AG08395 (cell line): Measurements from ENCODE around the gene TBX18.

Experiments used
- DNase-seq: peaks from one replicate; pipeline ENCODE4 v3.0.0; 2012; ENCODE audit warnings: mixed read lengths, low spot score

The TBX18 gene

DNA sequence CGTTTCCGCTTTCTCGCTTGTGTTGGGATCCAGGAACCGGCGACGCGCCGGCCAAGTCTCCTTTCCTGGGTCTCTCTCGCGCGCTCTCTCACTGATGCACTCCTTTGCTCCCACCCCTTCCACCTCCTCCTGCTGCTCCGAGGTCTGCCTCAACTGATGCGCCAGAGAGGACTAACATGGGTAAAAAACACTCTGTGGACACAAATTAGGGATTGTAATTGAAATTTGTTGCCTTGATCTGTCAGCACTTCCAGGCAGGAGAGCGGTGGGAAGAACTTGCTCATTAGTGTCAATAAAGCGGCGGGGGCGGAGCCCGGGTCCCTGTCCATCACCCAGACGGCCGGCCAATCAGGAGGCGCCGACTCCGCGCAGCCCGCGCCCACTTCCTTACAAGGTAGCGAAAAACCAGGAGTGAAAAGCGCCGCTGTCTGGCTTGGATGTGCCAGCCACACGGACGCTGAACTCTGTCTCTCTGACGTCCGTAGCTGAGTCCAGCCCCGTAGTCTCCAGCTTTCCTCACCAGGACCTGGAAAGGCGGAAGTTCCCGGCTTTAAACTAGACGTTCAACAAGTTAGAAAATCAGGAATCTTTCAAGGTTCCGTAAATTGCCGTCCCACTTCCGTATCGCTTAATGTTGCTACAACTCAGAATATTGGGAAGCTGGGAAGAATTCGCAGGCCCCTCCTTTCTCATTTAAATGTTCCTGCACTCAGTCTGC is at the start of gene TBX18:
Gene TBX18 (minus strand): TSS at position 267 of the 718 bp plus-strand sequence. CDS start 417 bp downstream, outside the sequence.
- DNase-seq, result peak; percentile 94

DNA sequence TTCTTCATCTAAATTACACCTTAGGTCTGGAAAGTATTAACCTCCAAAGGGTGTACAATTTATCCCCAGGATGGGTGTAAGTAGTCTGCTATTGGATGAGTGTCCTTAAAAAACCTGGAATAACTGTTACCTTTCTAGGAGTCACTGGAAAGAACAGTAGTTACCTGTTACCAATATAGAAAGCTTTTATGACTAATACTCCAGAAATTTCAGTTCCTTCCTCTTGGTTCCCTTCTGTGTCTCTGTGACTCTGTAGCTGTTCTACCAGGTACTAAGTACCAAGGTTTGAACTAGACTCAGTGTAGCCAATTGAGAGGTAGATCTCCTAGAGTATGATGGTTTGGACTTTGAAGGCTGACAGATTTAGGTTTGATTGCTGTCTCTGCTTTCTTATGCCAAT is 47.0 kb upstream of the TBX18 start:
- no peak for DNase-seq

DNA sequence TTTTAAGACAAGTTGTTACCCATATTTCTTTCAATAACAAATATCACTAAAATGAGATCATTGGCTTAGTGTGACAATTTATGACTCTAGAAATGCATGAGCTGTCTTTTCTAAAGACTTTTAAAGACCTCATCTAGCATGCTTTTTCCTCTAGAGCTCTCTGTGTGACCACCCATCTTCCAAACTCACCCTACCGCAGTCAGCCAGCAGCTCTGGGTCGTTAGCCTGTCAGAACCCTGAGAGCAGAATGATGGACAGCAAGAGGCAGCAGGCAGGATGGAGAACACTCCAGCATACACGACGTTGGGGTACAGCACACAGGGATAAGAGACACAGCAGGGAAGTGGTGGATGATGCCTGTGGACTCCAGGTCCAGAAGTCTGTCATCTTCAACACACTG is 45.1 kb upstream of the TBX18 start:
- no peak for DNase-seq

DNA sequence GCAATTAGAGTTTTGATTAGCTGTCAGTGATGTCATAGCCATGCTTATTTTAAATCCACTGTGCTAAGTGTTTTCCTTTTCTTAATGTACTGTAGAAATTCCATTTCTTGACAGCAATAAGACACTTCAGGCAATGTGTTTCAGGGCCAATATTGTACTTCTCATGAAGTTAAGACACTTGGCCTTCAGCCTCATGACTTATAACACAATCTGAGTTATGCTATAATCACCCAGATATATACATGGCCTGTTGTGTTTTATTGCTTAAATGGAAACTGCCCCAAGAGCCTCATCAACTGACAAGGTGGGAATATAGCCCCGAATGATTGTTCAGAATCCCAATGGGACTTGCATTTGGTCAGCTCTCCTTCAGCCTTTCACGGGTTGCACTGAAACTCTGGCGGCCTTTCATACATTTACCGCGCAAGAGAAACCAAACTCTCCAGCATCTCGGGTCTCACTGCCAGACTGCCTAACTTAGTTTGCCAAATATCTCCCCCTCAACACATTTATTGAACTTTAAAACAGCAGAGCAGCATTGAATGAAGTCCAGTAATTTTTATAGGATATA is 44.2 kb upstream of the TBX18 start:
- no peak for DNase-seq

DNA sequence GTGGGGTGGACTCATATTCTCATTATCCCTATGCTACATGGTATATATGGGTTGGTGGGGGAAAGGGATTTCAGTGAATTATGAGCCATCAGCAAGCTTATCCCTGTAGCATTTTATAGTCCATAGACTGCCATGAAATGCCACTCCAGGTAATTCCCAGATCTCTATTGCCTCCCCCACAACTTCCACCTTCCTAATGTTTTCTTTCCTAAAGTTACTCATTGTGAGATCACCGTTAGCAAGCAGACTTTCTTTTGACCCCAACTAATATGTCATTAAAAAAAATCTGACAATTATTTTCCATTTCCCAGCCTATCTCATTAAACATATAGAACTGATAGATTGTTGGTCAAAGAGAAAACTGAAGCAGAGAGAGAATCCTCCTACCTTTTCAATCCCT is 40.7 kb upstream of the TBX18 start:
- DNase-seq, result no peak

DNA sequence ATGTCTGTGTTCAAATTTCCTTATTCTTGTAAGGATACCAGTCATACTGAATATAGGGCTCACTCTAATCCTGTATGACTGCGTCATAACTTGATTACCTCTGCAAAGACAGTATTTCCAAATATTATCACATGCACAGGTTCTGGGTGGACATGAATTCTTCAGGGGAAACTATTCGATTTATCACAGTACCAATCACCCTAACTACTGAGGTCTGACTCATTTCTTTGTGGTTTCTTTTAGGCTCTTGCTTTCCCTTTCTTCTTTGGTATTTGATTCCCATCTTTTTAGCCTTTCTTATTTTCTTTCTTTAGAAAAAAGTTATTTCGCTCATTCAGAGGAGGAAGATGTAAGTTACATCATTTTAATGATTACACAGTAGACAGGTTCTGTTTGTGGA is 40.3 kb upstream of the TBX18 start:
- DNase-seq, result peak; percentile 33

DNA sequence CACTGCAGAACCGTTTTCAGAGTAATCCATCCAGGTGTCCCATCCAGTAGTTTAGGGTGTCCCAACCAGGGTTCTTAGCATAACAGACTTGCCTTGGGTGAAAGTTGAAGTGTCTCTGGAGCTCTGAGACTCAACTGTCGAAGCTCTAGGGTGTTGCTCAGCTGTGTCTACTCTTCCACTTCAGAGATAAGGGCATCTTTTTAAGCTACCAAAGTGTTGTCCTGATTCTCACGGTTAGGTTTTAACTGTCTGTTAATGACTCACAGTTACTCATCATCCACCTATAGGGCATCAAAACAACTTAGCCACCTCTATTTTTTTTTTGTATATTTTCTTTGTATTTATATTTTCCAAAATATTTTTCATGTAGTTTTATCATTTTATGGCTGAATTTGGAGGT is 36.9 kb upstream of the TBX18 start:
- no peak for DNase-seq

DNA sequence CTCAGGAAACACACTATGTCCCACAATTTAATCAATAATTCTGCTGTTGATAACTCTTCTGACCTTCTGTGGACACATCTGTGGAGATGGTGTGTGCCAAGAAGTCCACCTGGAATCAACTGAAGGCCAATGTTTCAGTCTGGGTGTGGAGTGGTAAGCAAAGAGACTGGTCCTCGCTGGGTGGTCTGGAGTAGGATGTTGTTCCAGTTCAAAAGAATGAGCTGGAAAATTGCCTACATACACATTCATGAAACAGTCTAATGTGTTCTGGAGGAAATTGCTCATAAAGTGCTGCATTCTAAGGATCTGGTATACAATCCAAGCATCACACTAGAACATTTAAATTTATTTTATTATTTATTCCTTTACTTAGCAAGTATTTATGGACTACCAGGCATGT is 33.9 kb upstream of the TBX18 start:
- DNase-seq, result no peak

DNA sequence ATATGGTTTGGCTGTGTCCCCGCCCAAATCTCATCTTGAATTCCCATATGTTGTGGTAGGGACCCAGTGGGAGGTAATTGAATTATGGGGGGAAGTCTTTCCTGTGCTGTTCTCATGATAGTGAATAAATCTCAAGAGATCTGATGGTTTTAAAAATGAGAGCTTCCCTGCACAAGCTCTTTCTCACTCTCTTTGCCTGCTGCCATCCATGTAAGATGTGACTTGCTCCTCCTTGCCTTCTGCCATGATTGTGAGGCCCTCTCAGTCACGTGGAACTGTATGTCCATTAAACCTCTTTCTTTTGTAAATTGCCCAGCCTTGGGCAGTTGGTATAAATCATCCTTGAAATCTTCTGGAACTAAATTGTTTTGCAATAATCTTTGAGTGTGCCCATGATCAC is 31.9 kb upstream of the TBX18 start:
- no peak for DNase-seq

DNA sequence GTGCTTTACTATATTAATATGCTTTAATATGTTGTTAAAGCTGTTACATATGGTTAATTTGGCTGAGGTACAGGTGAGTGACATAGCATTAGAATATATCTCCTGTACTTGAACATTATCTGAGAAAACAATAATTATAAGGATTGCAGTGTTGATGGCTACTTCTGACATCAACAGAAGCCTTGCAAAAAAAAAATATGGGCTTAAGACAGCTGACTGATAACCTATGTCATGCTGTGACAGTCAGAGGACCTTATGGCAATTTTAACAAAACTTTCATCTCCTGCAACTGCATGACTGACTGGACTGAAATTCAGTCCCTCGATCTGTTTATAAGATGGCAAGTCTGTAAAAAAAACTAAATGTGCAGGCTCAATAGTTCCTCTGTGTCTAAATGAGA is 27.5 kb upstream of the TBX18 start:
- DNase-seq, result no peak

DNA sequence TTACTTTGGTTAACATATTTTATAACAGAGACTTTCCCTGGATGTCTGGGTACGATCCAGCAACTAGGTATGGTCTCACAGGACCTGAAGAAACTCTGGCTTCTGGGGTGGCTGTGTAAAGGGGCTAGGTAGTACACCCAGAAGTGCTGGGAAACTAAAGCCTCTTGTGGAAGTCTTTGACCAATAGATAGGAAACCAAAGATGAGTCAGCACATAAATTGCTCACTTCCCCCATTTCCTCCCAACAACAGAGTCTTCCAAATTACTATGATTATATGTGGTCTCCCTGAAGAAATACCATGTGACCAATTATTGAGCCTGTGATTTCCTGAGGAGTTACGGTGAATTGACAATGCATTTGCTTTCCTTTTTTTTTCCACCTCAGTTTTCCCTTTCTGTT is 26.8 kb upstream of the TBX18 start:
- peak; percentile 50 for DNase-seq

DNA sequence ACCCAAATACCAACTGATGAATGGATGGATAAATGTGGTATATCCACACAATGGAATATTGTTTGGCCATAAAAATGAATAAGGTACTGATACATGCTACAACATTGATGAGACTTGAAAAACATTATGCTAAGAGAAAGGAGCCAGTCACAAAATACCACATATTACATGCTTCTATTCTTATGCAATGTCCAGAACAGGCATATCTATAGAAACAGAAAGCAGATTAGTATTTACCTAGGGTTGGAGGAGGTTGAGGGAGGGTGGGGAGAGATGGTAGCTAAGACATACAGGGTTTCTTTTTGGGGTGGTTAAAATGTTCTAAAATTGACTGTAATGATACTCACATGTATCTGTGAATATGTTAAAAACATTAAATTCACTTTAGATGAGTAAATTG is 24.8 kb upstream of the TBX18 start:
- DNase-seq, result no peak

DNA sequence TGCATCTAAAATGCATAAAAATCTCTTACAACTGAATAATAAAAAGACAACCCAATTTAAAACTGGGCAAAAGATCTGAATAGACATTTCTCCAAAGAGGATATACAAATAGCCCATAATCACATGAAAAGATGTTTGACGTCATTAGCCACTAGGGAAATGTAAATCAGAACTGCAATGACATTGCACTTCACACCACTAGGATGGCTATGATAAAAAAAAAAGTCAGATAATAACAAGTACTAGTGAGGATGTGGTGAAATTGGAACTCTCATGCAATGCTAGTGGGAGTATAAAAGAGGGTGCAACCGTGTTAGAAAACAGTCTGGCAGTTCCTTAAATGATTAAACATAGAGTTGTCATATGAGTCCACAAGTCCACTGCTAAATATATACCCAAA is 24.3 kb upstream of the TBX18 start:
- no peak for DNase-seq

DNA sequence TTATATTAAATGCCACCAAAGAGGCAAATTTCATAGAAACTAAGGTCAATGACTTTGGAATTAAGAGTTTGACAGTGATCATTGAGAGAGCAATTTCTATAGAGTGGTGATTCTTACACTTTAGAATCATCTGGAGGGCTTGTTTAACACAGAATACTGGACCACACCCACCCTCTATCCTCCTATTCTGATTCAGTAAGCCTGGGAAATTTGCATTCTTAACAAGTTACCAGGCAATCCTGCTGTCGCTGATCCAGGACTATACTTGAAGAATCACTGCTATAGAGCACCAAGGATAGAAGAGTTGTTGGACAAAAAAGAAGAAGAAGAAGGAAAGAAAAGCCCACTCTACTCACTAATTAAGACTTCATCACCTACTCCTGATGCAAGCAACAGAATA is 21.3 kb upstream of the TBX18 start:
- DNase-seq, result peak; percentile 57

DNA sequence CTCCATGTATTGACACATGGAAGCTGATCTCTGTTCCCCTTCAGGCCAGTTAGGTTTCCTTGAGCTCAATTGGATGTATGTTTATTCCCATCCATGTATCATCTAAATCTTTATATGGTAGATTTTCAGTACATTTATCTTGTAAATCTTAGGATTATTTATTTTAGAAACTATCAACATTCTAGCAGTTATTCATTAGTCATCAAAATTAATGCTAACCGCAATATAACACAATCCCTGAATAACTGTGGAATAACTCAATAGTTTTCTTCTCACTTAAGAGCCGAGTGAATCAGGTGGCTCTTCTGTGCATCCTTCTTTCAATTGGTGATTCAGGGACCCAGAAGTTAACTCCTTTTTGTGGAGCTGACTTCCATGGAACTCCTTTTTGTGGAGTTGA is 15.5 kb upstream of the TBX18 start:
- DNase-seq, result no peak

DNA sequence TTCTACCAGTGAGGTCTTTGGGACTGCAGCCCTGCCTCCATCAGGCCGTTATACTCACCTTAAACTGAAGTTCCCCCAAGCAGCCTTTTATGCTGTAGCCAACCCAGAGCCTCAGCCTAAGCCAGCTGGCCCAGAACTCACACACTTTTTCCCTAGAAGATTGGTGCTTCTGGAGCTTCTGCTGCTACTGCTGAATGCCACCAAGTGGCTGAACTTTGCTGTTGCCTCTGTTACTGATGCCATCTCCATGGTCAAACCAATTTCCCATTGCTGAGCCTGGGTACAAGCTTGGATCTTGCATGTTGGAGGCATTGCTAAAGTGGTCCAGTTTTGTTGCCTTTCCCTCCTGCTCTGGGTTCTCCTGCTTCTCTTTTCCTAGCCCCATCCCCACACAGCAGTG is 15.0 kb upstream of the TBX18 start:
- peak; percentile 11 for DNase-seq

DNA sequence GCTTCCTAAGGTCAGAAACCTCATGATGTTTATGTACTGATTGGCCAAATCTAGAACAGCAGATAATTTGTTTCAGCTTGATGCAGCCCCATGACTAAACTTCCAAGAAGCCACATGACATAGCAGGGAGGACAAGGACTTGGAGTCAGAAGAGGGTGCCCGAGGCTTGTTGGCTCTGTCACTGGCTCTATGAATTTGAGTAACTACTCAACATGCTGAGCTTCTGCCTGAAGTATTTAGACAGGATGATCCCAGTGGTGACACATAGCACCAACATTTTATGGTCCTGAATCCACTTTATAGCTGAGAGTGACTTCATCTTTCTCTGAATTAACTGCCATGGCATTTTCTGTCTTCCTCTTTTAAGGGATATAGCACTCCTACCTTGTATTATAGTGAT is 13.5 kb upstream of the TBX18 start:
- peak; percentile 78 for DNase-seq

DNA sequence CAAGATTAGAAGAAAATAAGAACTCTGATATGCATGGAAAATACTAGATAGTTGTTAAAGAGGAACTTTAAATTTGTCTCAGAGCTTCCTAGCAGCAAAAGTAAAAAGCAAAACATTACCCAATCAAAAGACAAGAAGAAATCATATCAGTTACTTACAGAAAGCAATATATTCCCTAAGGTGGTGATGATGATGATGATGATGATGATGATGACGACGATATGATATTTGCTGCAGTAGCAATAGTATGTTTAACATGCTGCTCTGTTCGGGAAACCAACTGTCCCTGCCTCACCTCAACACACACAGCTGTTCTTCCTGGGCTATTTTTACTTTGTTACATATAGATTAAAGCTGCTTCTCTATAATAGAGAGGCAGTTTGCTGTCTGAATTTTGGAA is 12.0 kb upstream of the TBX18 start:
- DNase-seq, result no peak

DNA sequence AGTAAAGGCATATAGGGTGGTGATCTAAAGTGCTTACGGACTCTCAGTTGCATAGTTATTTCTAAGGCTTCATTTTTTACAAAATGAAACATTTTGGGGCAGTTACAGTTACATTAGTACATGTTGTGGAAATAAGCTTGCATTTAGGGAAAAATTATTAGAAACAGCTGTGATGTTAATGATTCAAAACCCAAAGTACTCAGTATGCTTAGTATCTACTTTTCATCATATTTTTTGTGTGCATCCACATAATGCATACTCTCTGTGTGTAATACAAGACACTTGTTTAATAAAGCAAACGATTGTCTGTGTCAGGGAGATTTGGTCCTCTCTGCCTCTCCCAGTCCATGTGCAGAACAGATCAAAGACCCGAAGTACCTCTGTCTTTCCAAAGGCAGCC is 11.4 kb upstream of the TBX18 start:
- DNase-seq, result no peak

DNA sequence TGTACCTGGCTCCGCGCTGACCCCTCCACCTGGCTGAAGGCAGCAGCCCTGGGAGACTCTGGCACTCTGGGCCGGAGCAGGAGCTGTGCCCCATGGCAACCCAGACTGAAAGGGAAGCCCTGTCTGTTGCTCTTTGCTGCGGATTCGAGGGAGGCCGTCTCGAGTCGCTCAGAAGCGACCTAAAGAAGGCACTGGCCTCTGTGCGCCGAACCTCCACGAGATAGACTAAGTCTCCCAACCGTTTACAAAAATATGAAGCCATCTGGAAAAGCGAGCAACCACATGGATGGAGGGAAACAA is 10.5 kb upstream of the TBX18 start:
- no peak for DNase-seq

DNA sequence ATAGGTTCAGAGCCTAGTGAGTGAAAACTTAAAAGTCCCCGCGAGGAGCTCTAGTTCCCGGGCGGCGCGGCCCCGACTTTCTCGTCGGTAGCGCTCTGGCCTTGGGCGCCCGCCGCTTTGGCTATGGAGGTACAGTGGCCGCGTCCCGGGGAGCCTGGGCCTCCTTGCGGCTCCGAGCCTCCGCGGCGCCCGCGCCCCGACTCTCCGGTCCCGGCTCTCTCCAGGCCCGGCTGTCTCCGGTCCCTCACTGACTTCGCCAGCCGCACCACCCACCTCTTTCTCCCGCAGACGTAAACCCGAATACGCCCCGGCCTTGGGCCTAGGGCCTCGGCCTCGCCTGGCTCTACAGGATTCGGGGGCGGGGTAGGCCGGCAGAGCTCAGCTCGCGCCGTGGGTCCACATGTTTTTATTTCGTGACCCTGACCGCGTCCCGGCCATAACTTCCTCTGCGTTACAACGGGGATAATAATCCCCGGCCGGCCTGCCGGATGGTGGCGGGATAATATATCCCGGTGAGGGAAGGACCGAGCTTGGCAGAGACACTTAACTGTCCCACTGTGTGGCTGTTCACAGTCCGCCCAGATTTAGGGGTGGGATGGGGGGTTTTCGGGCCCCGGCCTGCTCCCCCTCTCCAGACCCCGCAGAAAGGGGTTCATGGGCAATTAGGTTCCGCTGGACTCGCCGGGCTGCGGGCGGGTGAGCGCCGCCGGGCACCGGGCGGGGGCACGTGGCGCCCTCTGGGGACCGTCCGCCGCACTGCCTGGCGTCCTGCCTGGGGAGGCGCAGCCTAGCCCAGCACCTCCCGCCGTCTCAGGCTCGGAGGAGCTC is 10.0 kb upstream of the TBX18 start:
- peak; percentile 71 for DNase-seq

DNA sequence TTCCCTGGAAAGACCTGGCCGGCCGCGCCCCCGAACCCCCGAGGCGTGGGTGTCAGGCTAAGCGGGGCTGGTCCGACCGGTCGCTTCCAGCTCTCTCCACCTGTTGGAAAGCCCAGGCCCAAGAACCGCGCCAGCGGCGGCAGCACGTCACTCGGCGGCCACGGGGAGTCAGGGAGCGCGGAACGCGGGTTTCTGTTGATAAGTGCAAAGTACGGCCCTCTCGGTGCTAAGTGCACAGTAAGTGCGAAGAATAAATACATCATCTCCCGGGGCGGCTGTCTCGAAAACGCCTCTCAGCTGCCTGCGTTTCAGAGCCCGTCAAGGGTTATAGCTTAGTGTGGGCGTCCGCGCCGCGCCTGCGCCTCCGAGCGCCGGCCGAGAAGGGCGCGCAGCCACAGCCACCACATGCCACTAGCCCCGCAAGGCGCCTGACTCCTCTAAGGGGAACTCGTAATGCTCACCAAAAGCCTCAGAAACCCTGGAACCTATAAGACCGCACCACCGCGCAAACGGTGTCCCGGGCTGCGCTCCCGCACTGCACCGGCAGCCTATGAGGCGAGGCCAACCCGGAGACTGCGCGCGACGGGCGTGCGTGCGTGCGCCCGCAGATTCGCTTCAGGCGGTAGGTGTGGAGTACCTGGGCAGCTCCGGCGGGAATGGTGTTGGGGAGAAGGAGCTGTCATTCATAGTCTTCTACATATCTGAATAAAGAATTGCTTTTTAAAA is 9.2 kb upstream of the TBX18 start:
- DNase-seq, result peak; percentile 30

DNA sequence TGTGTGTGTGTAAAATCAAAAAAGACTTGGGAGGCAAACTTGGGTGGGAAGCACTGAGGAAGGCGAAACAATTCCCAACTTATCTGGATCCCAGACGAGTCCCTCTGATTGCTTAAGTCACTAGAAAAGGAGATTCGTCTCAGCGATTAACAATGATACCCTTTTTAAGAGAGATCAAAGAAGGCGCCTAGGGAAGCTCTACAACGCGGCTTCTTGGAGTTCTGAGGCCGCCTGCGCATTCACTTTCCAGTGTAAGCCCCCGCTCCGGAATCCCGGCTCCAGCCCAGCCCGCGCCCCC is 8.7 kb upstream of the TBX18 start:
- no peak for DNase-seq
